HG03442 (cell line): ENCODE measurements around the gene PLPP3.

Source experiments
- ATAC-seq: cut with Tn5 transposase; IDR thresholded peaks from one replicate; pipeline ENCODE4 v1.9.1; 2021; ENCODE audit warnings: mild to moderate bottlenecking, moderate library complexity; ENCODE audit not compliant: unreplicated experiment

The PLPP3 gene

DNA sequence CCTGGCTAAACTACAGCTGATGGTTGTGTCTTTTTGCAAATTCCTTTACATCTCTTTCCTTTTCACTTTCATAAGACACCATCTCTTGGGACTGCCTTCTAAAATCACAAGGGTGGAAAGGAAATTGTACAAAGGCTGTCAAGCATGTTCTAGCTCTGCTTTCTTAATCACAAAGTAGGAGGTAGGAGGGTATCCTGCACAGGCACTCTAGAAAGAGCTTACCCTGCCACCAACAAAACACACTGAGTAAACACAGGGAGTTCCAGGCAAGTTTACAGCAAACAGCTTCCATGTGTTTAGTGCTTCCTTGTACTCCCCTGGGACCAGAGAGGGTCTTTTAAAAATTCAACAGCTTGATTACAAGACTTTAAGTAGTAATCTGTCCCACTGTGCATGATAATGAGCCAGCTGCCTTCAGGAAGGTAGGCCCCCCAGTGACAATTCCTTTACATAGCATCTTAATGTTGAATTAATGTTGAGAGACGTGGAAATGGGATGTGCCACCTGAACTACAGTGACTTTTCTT lies 2.4 kb downstream of the PLPP3 start:
- no peak for ATAC-seq

DNA sequence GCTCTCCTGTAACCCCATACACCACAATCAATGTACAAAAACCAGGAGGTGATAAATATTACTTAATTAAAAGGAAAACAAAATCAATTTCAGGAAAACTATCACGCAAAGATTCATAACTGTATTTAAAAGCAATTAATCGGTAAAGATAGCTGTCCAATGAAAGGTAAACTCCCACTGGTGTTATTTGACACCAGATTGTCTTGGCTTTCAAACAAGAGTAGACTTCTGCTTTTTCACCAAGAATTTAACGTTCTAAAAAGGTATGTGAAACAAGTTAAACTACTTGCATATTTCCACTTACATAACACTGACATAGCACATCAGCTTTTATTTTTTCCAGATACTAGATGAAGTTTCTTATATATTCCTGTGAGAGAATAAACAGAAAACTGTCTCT lies 3.5 kb downstream of the PLPP3 start:
- no peak for ATAC-seq

- ATAC-seq: no peak
Observed at GRCh38 chr1:56574794-56575193, 4.6 kb downstream of the PLPP3 start.

- no peak for ATAC-seq
Observed at GRCh38 chr1:56573311-56573710, 6.1 kb downstream of the PLPP3 start.

DNA sequence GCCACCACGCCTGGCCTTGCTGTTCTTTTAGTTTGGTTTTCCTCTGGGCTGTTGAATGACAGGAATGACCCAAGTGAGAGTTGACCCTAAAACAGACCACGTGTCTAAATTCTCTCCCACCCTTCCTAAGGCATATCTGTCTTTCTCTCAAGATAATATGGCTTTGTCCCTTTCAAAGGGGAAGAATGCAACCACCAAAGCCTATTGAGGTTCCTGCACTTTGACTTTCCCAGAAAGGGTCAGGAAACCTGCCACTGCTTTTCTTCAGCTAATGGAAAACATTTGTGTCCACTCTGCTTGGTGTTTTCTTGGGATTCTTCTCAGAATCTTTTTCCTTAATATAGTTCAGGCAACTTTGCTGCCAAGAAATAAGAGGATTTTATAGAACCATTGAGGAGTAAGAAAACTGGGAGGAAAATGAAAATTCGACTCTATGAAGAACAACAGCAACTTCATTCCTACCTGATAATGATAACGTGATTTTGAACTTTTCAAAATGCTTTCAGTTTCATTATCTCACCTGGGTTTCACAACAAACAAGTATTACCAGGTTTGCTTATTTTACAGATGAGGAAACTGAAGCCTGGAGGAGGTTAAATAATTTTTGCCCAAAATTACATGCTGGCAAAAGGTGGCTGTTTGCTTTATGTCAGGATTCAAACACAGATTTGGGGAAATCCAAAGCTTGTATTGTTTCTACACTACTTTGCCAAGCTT lies 6.9 kb downstream of the PLPP3 start:
- ATAC-seq: no peak

DNA sequence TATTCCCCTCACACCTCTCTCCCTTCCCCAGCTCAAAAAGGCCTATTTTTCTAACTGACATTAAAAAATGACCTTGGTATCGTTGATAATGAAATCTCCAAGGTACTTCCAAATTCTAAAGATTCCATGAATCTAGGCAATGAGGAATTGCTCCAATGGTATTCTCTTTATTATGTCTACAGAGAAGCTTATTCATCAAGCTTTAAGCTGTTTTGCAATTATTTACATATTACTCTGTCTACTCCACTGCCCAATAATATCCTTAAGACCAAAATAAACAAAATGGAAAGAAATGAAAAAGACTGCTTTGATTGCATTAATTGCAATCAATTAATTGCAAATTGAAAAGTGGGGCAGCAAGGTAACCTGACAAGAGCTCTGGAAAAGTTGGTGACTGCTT lies 7.9 kb downstream of the PLPP3 start:
- ATAC-seq: no peak

GRCh38 chr1:56570924-56571372 lies 8.4 kb downstream of the PLPP3 start:
- ATAC-seq: no peak

- no peak for ATAC-seq
Observed at GRCh38 chr1:56569661-56570060, 9.7 kb downstream of the PLPP3 start.

GRCh38 chr1:56566994-56567393 lies 12.4 kb downstream of the PLPP3 start:
- no peak for ATAC-seq

- no peak for ATAC-seq
Observed at GRCh38 chr1:56566061-56566744, 13.2 kb downstream of the PLPP3 start.

DNA sequence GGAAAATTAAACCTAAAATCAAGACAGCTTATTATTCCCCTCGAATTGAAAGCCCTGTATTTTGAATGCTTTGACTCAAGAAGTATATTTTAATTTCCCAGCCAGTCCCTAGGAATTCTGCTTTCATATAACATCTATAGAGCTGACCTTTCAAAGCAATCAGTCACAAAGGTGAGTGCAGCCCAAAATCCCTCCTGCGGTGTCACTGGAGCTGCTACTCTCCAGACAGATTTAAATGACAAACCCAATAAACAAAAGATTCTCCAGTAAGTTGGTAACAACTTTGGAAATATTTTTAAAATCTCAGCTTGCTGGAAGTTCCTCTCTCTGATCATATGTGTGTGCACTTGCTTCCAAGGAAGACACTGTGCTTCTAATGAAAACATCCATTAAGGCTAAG lies 14.7 kb downstream of the PLPP3 start:
- ATAC-seq: no peak

GRCh38 chr1:56563568-56563967 lies 15.8 kb downstream of the PLPP3 start:
- ATAC-seq: no peak

DNA sequence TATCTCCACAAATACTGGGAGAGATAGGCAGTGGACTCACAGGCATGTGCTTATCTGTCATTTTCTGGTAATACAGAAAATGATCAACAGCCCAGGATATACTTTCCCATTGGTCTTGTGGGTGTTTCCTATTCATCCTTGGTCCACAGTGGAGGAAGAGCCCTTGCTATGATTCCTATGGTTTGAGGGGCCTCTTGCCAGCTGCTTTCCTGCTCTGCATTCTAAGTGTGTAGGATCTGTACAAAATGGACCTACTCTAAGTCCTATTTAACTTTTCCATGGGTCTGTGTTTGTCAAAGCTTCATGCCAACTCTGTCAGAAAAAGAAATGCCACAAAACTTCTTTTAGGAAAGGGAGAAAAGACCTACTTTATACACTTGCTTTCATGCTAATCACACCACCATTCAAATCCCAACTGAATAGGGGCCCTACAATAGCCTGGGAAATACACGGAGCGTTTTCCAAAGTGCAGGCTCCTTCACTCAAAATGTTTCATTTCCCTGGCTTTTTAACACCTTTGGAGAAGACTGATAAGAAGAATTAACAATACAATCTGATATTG lies 16.4 kb downstream of the PLPP3 start:
- no peak for ATAC-seq

GRCh38 chr1:56561227-56562019 lies 17.9 kb downstream of the PLPP3 start:
- ATAC-seq: no peak

DNA sequence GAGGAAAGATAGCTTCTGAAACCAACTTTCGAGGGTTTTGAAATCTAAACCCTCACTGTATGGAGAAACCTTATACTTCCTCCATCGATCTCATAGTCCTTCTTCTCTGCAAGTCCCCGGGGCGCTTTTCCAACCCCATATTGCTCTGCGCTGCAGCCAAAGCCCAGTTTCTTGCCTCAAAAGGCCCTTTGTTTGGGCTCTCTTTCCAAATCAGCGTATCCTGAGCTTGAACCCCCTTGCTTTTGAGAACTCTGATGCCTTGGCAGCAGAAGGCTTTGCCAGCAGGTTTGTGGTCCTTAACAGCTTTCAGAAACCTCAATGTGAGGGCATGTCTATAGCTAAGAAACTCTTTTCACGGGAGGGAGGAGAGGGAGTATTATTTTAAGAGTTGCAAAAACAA lies 21.6 kb downstream of the PLPP3 start:
- ATAC-seq: no peak

DNA sequence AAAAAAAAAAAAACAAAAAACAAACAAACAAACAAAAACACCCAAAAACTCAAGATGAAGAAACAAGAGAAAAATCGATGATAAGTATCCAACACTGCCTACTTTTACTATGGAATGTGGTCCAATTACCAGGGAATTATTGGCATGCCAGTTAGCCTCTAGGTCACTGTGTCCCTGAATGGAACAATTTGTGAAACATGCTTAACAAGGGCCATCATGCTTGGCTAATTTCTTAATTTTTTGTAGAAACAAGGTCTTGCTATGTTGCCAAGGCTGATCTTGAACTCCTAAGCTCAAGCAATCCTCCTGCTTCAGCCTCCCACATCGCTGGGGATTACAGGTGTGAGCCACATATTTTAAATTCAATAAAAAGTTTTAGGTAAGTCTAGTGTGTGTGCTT lies 23.9 kb downstream of the PLPP3 start:
- ATAC-seq: no peak

DNA sequence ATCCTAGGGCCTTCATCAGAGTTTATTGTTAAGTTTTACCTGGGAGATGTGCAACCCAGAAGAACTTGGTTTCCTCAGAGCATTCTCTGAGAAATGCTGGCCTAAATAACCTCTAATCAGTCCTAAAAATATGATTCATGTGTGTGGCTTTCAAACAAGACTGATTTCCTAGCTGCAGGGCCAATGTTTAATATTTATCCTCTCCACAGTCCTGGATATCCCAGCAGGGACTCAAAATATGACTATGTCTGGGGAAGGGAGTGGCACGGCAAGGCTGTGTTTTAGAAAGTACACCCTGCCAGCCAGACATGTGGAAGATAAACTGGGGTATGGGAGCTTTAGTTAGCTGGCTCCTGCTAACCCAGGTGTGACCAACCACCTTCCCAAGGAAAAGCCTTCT lies 26.3 kb downstream of the PLPP3 start:
- ATAC-seq: no peak

- no peak for ATAC-seq
Observed at GRCh38 chr1:56552349-56552748, 27.0 kb downstream of the PLPP3 start.

DNA sequence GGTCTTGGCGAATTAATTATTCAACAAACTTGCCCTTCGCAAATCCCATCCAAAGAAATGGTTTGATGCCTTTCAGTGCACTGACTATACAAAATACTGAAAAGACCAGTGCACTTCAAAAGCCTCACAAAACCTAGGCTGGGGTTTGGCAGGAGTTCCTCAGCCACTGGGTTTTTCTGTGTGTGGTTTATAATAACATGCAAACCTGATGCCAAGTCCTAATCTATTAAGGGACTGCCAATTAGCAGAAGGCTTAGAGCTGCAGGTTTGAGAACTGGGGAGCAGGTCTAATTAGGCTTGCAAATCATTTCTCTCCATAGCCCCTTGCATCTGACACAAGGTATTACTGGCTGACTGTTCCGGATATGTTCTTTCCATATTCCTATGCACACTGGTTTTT lies 27.7 kb downstream of the PLPP3 start:
- no peak for ATAC-seq

GRCh38 chr1:56550859-56551188 lies 28.5 kb downstream of the PLPP3 start:
- ATAC-seq: no peak

DNA sequence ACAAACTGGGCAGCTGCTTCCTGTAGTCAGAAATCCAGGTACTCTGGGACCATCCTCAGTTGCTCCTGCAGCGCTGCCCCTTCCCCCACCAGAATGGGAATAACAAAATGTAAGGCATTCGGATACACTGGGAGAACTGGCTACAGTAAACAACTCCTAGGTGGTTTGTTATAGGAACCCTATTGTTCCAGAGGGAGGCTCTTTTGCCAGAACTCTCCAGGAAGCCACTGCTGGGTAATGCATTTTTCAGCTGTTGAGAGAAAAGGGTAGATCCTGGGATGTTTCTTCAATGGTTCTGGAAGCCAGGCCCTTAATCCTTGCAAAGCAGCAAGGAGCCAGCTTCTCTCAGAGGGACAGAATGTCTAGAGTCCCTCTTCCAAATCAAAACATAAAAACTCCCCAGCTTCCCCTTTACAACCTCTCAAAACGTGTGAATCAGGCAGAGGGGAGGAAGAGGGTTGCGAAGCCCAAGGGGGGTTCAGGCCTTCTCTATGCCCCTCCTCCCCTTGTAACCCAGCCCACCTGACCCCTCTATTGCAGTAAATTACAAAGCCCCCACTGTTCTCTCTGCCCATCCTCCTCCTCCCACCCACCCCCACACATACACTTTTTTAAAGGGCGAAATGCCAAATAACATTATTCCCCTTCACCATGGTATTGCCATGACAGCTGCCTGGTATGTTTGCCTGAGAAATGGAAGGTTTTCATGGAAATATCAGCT lies 29.1 kb downstream of the PLPP3 start:
- ATAC-seq: no peak
